Prostate gland (tissue), 2 donors: ENCODE measurements around the gene B3GALT6.

Experiments used
- CTCF ChIP-seq, 4 experiments: fragments of 200-600 bp in 2 of 4; fragments of 450-650 bp in 2 of 4; sonication (generic) in 2 of 4; IDR thresholded peaks; 1 replicate in 3 of 4; 2 replicates in 1 of 4; pipeline ENCODE4 v1.5.1; 2016 to 2019; ENCODE audit warnings: antibody characterized with exemption in 4 of 4, mild to moderate bottlenecking in 2 of 4, moderate library complexity in 2 of 4
- POLR2A ChIP-seq: fragments of 450-650 bp; IDR thresholded peaks from one replicate; pipeline ENCODE4 v1.6.1; 2016; ENCODE audit warnings: antibody characterized with exemption, mild to moderate bottlenecking

- TF ChIP-seq CTCF (IDR thresholded peaks at IDR 0.05) (no peak), POLR2A (no peak)
Observed at GRCh38 chr1:1259119-1259488, 27.1 kb downstream of the B3GALT6 start.
